NCI-H446 treated with DMSO at 0.1 percent for 48 hours (cell line): ENCODE results near the gene KRT86.

ENCODE experiments used
- DNase-seq: peaks from one replicate; lab custom pipeline; 2025; lab: John Stamatoyannopoulos, UW

The KRT86 gene

GRCh38 chr12:52274521-52275120, at the start of gene KRT86:
KRT86 (plus strand) TSS chr12:52274645; CDS start chr12:52301917, 27,272 bp downstream.
- no peak for DNase-seq

DNA sequence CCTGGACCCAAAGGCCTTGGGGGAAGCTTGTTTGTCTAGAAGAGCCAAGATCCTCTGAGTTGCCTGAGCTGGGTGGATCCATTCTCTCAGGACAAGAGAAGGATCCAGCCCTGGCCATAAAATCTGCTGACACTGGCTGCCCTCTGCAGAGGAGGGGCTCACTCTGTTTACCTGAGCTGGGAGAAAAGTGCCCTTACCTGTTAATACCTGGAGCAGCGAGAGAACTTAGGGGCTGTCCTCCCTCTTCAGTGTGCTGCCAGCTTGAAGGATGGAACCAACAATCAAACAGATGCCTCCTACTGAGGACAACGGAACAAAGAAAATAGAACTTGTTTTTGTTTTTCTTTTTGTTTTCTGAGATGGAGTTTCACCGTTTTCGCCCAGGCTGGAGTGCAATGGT, 48.7 kb upstream of the KRT86 start:
- no peak for DNase-seq

DNA sequence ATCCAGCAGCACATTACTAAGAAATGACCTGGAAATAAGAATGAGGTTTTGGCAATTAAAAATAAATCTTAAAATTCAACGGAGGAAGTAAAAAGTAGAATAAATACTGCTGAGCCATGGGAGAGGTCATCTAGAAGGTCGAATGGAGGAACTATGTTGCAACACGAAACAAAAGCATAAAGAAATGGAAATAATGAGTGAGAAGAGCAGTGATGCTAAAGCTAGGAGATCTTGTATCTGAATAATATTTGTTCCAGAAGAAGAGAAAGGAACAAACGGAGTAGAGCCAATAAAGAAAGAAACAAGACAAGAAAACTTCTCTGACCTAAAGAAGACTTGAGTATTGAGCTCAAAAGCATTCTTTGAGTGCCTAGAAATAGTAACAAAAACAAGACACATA, 48.0 kb upstream of the KRT86 start:
- no peak for DNase-seq

- no peak for DNase-seq
Measured at GRCh38 chr12:52227606-52228166, 46.8 kb upstream of the KRT86 start.

DNA sequence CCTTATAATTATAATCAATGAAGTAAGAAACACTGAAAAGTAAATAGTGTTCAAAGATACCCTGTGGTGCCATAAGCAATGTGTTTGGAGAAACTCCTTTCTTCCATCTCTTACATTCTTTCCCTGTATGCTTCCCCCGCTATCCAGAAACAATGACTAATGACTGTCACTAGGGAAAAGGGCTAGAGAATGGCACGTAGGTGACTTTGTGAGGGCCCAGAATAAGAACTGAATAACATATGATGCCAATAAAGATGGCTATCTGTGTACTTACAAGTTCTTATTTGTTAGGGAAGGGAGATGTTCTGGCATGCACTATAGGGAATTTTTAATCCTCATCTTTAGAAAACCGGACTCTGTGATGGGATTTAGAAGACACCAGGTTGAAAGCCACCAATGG, 46.1 kb upstream of the KRT86 start:
- DNase-seq: no peak

- DNase-seq: no peak
Measured at GRCh38 chr12:52228931-52229330, 45.5 kb upstream of the KRT86 start.

DNA sequence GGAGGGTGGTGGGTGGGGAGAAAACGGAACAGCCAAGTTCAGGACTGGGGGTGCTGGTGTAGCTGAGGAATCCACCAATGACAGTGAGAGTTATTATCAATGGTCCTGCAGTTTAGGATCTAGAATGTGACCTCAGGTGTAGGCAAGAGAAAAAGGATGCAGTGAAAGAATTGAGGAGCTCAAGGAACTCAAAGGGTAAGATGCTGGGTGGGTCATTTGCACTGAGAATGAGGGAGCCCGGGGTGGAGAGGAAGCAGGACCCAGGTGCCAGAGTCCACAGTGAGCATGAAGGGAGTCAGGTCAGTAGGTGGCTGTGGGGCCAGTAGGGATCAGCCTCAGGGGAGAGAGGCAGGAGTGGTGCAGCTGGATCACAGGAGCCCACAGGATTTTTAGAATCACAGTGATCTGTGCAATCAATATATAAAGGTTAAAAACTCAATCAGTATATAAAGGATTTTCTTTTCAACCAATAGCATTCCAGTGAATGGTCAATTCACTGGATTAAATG, 44.6 kb upstream of the KRT86 start:
- no peak for DNase-seq

- DNase-seq: no peak
Measured at GRCh38 chr12:52230364-52231281, 43.8 kb upstream of the KRT86 start.

- no peak for DNase-seq
Measured at GRCh38 chr12:52231305-52232202, 42.9 kb upstream of the KRT86 start.

GRCh38 chr12:52232203-52232673, 42.2 kb upstream of the KRT86 start:
- DNase-seq: no peak

- DNase-seq: no peak
Measured at GRCh38 chr12:52232674-52233461, 41.6 kb upstream of the KRT86 start, which contains the start of gene KRT7. KRT7 (plus strand) TSS chr12:52233243; CDS start chr12:52233297, 54 bp downstream.

- no peak for DNase-seq
Measured at GRCh38 chr12:52233462-52234207, 40.8 kb upstream of the KRT86 start.

GRCh38 chr12:52234223-52234810, 40.1 kb upstream of the KRT86 start:
- DNase-seq: no peak

DNA sequence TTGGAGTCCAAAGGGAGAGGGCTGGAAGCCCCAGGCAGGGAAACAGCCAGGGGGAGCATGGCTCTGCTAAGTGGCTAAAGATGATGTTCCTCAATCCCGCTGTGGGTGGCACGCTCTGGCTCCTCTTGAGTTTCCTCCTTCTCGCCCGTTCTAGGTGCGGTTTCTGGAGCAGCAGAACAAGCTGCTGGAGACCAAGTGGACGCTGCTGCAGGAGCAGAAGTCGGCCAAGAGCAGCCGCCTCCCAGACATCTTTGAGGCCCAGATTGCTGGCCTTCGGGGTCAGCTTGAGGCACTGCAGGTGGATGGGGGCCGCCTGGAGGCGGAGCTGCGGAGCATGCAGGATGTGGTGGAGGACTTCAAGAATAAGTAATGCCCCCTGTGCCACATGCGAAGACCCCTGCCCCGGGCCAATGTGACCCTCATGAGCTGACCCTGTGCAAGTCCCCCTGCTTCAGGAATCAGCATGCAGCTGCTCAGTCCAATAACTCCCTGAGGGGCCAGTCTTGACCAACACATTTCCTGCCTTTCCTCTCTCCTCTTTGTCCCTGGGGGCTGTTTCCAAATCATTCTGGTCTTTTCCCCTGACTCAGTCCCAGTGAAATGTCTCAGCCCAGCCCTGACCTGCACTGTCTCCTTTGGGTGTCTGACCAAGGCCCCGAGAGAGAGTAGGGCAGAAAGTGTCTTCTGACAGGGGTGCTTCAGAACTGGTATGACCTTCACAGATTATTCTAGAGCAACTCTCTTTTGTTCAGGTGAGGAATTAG, 39.3 kb upstream of the KRT86 start:
- no peak for DNase-seq

- no peak for DNase-seq
Measured at GRCh38 chr12:52235822-52236361, 38.6 kb upstream of the KRT86 start.

DNA sequence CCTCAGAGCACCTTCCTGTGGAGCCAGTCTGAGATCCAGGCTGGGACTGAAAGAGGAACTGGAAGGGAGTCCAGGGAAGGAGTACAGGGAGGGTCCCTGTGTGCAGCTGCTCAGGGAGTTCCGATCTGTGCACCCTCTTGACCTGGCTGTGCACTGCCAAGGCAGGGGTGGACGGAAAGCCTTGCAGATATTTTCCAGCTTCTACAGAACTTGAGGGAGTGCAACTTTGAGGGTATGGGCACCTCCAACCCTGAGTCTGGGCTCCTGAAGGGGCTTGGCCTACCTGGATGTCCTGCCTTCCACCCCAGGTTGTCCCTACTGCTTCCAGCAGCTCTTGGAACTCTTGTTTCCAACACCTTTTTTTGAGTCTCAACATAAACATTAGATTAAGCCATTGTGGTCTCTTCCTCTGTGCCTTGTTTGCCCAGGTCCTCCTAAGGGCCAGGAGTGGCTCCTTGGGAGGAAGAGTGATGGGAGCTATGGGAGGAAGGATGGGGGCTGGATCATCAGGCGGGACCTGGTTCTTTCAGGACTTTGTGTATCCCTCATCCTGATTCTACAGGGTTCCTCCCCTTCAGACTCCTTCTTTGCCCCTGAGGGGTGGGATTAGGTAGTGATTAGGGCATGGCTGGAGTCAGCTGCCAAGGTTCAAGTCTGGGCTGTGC, 37.9 kb upstream of the KRT86 start:
- DNase-seq: no peak

DNA sequence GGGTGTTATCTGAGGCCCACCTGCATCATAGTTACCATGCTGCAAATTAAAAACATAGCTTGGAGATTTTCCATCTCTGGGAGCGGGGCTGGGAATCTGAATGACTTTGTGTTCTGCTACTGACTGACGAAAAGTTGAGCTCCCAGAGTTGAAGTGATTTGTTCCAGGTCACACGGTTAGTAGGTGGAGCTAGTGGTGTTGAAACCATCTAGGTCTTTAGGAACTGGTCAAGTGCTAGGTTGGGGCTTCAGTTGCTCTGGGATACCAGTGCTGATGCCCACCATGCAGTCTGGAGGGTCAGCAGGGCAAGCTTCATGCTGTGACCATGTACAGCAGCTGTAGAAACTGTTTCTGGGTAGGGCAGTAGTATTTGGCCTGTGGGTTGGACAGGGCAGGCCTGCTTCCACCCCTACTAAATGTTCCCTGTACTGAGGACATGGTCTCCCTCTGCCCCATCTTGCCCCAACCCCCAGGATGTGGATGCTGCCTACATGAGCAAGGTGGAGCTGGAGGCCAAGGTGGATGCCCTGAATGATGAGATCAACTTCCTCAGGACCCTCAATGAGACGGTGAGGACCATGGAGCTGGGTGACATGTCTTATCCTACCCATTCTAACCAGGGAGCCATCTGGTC, 36.1 kb upstream of the KRT86 start:
- no peak for DNase-seq
